Subcutaneous adipose tissue (tissue), 4 donors: Measurements from ENCODE around the gene HERC4. TPM values are rescaled to one million over a fixed set of nuclear protein-coding genes. Genes with fewer than 3 reads are reported as not detected.

Experiments used
- CTCF ChIP-seq: fragments of 450-650 bp; IDR thresholded peaks from one replicate; pipeline ENCODE4 v1.5.1; 2016; ENCODE audit warnings: low read depth, mild to moderate bottlenecking, control low read depth, antibody characterized with exemption, moderate library complexity
- total RNA-seq, 4 donors: library from RNA; depleted of rRNA; stranded (reverse); fragments of >200 nt; gene quantifications; one replicate each; pipeline ENCODE4 v1.1.0, GENCODE V29; 2016

HERC4 gene
- total RNA-seq, 4 donors from 2014 or later, result 57.7 to 80.8 (median 75.2) TPM

GRCh38 chr10:68074031-68074774 is 880 bp downstream of the HERC4 start:
- TF ChIP-seq CTCF, result no peak

DNA sequence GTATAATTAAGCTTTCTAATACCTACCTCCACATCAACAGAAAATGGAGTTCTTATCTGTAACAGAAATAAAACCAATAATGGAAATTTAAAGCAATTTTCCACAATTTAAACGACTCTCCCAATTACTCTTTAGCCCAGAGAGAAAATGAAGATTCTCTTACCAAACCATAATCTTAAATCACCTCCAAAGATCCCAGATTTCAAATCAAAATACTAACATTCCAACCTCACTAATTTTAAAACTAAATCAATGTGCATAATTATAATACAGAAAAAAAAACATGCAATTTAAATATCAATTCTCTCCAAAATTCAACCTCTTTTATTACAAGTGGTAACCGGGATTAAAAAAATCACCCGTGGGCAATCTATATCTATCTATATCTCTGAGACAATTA is 1.5 kb downstream of the HERC4 start:
- TF ChIP-seq CTCF, result no peak

- no peak for TF ChIP-seq CTCF
Measured at GRCh38 chr10:68067508-68067907, 7.6 kb downstream of the HERC4 start.

DNA sequence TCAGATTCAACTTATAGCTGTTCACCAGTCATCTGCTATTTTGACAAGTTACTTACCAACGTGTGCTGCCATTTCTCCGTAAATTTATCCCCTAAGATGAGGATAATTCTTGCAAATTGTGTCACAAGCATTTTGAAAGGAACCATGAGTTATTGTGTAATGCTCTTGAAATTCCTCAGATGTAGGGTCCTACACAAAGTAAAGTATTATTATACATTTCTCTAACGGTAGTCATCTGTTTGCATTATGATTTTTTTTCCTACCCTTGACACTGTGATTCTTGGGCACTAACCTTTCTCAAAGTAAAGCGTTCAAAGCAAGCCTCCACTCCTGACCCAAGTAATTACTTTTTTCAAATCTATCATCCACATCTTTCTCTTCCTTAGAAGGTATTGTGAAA is 8.1 kb downstream of the HERC4 start:
- TF ChIP-seq CTCF, result no peak

- no peak for TF ChIP-seq CTCF
Measured at GRCh38 chr10:68053553-68053952, 21.5 kb downstream of the HERC4 start.

- TF ChIP-seq CTCF, result no peak
Measured at GRCh38 chr10:68052463-68052862, 22.6 kb downstream of the HERC4 start.

GRCh38 chr10:68049289-68050078 is 25.6 kb downstream of the HERC4 start:
- TF ChIP-seq CTCF, result no peak
